HepG2 (cell line): ENCODE data around the gene BCAS4. TPM values are rescaled to one million over a fixed set of nuclear protein-coding genes. Genes with fewer than 3 reads are reported as not detected.

Experiments
- ATAC-seq: fragments of 200-7000 bp; cut with Tn5 transposase; 3 replicates; pipeline ENCODE4 v1.9.1; 2020; ENCODE audit warnings: mild to moderate bottlenecking, moderate library complexity
- BruUV-seq: library from RNA; stranded (reverse); fragments of 400-500 nt; replicated peaks from 2 replicates; lab custom pipeline; 2021; lab: Mats Ljungman, UMichigan
- CTCF ChIA-PET: fragments of 300-600 bp; formaldehyde crosslinking; extraction: SDS; loops from one replicate; lab custom pipeline; 2021; ENCODE audit warnings: low total read pairs, inconsistent platforms, low intra/inter-chr PET ratio; lab: Yijun Ruan, JAX
- POLR2A ChIA-PET: fragments of 350-600 bp; sonication (Branson Sonifier 250); formaldehyde crosslinking; loops from one replicate; lab custom pipeline; 2020; ENCODE audit warnings: antibody characterized with exemption, inconsistent platforms; lab: Yijun Ruan, JAX
- DNase-seq: peaks from one replicate; pipeline ENCODE4 v3.0.0-alpha.2; 2015; ENCODE audit warnings: low spot score
- FAIRE-seq: peaks from 3 replicates; lab custom pipeline; 2011; peaks lifted over from hg19 to GRCh38; lab: Jason Lieb, UNC
- H2AFZ ChIP-seq: one replicate; pipeline ENCODE4 v1.6.1; 2011; ENCODE audit warnings: low read length, inconsistent platforms
- H3K27ac ChIP-seq: fragments of 300-600 bp; 3 replicates; pipeline ENCODE4 v1.8.0; 2011; ENCODE audit warnings: mixed run types, mild to moderate bottlenecking, mixed read lengths, low read length, inconsistent platforms; ENCODE audit not compliant: insufficient read depth; ENCODE audit errors: extremely low read length
- H3K27me3 ChIP-seq, 2 experiments: fragments of 200-600 bp in 1 of 2; 2 replicates in 1 of 2; 3 replicates in 1 of 2; pipeline versions ENCODE4 v1.6.0 to v1.8.0; 2011; ENCODE audit warnings: low read length in 2 of 2, mild to moderate bottlenecking in 2 of 2, moderate library complexity in 2 of 2, inconsistent platforms in 1 of 2; ENCODE audit not compliant: insufficient read depth in 2 of 2, control insufficient read depth in 1 of 2
- H3K36me3 ChIP-seq, 2 experiments: fragments of 200-600 bp in 1 of 2; replicated peaks in 1 of 2; 2 replicates in 1 of 2; 3 replicates in 1 of 2; pipeline versions ENCODE4 v1.5.1 to v1.8.0; 2011; ENCODE audit warnings: low read length in 2 of 2, inconsistent platforms in 1 of 2; ENCODE audit not compliant: insufficient read depth in 2 of 2, control insufficient read depth in 1 of 2
- H3K4me1 ChIP-seq: 2 replicates; pipeline ENCODE4 v1.5.1; 2012; ENCODE audit warnings: low read length, inconsistent platforms; ENCODE audit not compliant: insufficient read depth
- H3K4me2 ChIP-seq: 2 replicates; pipeline ENCODE4 v1.6.0; 2011; ENCODE audit warnings: low read depth, low read length, inconsistent platforms
- H3K4me3 ChIP-seq, 3 experiments: fragments of 200-600 bp in 1 of 3; sonication (generic), shearing (Covaris generic) in 1 of 3; replicated peaks in 1 of 3; 2 replicates each; pipeline ENCODE4 v1.5.1; 2011 to 2016; ENCODE audit warnings: low read length in 3 of 3, inconsistent platforms in 2 of 3, low read depth in 2 of 3, mild to moderate bottlenecking in 2 of 3, control low read depth in 1 of 3, mixed read lengths in 1 of 3; ENCODE audit not compliant: insufficient read depth in 1 of 3
- H3K79me2 ChIP-seq: one replicate; pipeline ENCODE4 v1.6.1; 2011; ENCODE audit warnings: low read length, inconsistent platforms; ENCODE audit not compliant: insufficient read depth
- H3K9ac ChIP-seq: 2 replicates; pipeline ENCODE4 v1.6.0; 2011; ENCODE audit warnings: mild to moderate bottlenecking, low read depth, low read length, inconsistent platforms; ENCODE audit not compliant: insufficient read depth
- H3K9me3 ChIP-seq: 2 replicates; pipeline ENCODE4 v1.5.1; 2012; ENCODE audit warnings: mild to moderate bottlenecking, low read length
- H4K20me1 ChIP-seq: 2 replicates; pipeline ENCODE4 v1.6.0; 2011; ENCODE audit warnings: inconsistent platforms, mild to moderate bottlenecking, low read length, moderate library complexity; ENCODE audit not compliant: insufficient read depth
- GABPA ChIP-seq, 2 experiments: IDR thresholded peaks; 2 replicates each; pipeline ENCODE4 v1.6.1; 2011 to 2016; ENCODE audit warnings: low read depth in 2 of 2, low read length in 1 of 2, missing biosample characterization in 1 of 2, missing genetic modification characterization in 1 of 2
- HOXA9 ChIP-seq: sonication (generic); formaldehyde crosslinking; IDR thresholded peaks from 2 replicates; pipeline ENCODE4 v1.8.1; 2022; ENCODE audit warnings: missing genetic modification reagents, mild to moderate bottlenecking, moderate library complexity, borderline replicate concordance
- NFE2L2 ChIP-seq: fragments of 150-350 bp; IDR thresholded peaks from 2 replicates; pipeline ENCODE4 v1.6.1; 2014; ENCODE audit warnings: low read length
- REL ChIP-seq: sonication (generic); formaldehyde crosslinking; conservative IDR thresholded peaks from 2 replicates; pipeline ENCODE4 v1.8.0; 2022; ENCODE audit warnings: mild to moderate bottlenecking, missing genetic modification reagents, moderate library complexity
- RXRB ChIP-seq: IDR thresholded peaks from 2 replicates; pipeline ENCODE4 v1.6.1; 2016; ENCODE audit warnings: borderline replicate concordance, missing genetic modification reagents, missing compliant biosample characterization
- SRSF1 ChIP-seq: fragments of 200-400 bp; formaldehyde crosslinking; optimal IDR thresholded peaks from 2 replicates; pipeline ENCODE3; 2017; ENCODE audit warnings: mild to moderate bottlenecking, low read depth, low read length, moderate library complexity
- ZNF441 ChIP-seq: sonication (generic); formaldehyde crosslinking; IDR thresholded peaks from 2 replicates; pipeline ENCODE4 v1.7.0; 2021; ENCODE audit warnings: missing genetic modification reagents, borderline replicate concordance
- ZNF501 ChIP-seq: sonication (generic); formaldehyde crosslinking; IDR thresholded peaks from 2 replicates; pipeline ENCODE4 v1.5.1; 2020; ENCODE audit warnings: mild to moderate bottlenecking, moderate library complexity, missing genetic modification reagents
- ZNF615 ChIP-seq: sonication (generic); formaldehyde crosslinking; IDR thresholded peaks from 2 replicates; pipeline ENCODE4 v1.5.0; 2020; ENCODE audit warnings: mild to moderate bottlenecking, missing genetic modification reagents, borderline replicate concordance
- ZNF816 ChIP-seq: sonication (generic); formaldehyde crosslinking; IDR thresholded peaks from 2 replicates; pipeline ENCODE4 v1.8.0; 2022; ENCODE audit warnings: missing genetic modification reagents, mild to moderate bottlenecking, borderline replicate concordance
- WGBS: methylation state at CpG from one replicate; pipeline ENCODE4 v1.1.6; 2017; ENCODE audit warnings: low lambda C conversion rate; 5-methylcytosine and 5-hydroxymethylcytosine counted together
- in situ Hi-C: cut with HindIII; loops from 2 replicates; pipeline ENCODE4 v1.10.0; 2017; ENCODE audit warnings: low pct_unique_long_range_greater_than_20kb; ENCODE audit not compliant: extremely low pct_ligation_motif_present
- intact Hi-C: fragments of 100-400 bp; cut with micrococcal nuclease; formaldehyde crosslinking; loops from one replicate; pipeline ENCODE4 v1.10.0; 2022; ENCODE audit not compliant: unreplicated experiment
- polyA plus RNA-seq, 8 experiments: library from polyadenylated mRNA; depleted of rRNA in 3 of 8; stranded (reverse) in 7 of 8; unstranded in 1 of 8; fragments of >200 nt; fragmentation: Illumina TruSeq in 4 of 8; extraction: Trizol in 4 of 8; gene quantifications; 2 replicates each; pipeline versions ENCODE4 v1.2.1 to v1.2.3, GENCODE V29; 2011 to 2016; ENCODE audit warnings: low read depth in 4 of 8, missing spikeins in 1 of 8, mixed read lengths in 1 of 8; ENCODE audit not compliant: insufficient read depth in 1 of 8
- total RNA-seq, 5 experiments: library from RNA; depleted of rRNA; stranded (reverse); fragments of >200 nt; fragmentation: Illumina TruSeq; extraction: Trizol; gene quantifications; 2 replicates each; pipeline ENCODE4 v1.2.3, GENCODE V29; 2016; ENCODE audit warnings: low read depth in 1 of 5
- TF ChIP-seq, protein P1 (sequence below): sonication (generic); formaldehyde crosslinking; conservative IDR thresholded peaks from 2 replicates; pipeline ENCODE4 v1.4.0; 2020; ENCODE audit warnings: missing genetic modification reagents
- TF ChIP-seq, protein P2 (sequence below): sonication (generic); formaldehyde crosslinking; IDR thresholded peaks from 2 replicates; pipeline ENCODE4 v1.4.0; 2020; ENCODE audit warnings: missing genetic modification reagents
- TF ChIP-seq, protein P3 (sequence below): sonication (generic); formaldehyde crosslinking; IDR thresholded peaks from 2 replicates; pipeline ENCODE4 v1.8.1; 2023; ENCODE audit warnings: mild to moderate bottlenecking, inconsistent platforms, moderate library complexity, missing genetic modification reagents, borderline replicate concordance
- TF ChIP-seq, protein P4 (sequence below): sonication (generic); formaldehyde crosslinking; IDR thresholded peaks from 2 replicates; pipeline ENCODE4 v1.4.0; 2020; ENCODE audit warnings: missing genetic modification reagents
- TF ChIP-seq, protein P5 (sequence below): sonication (generic); formaldehyde crosslinking; IDR thresholded peaks from 2 replicates; pipeline ENCODE4 v1.4.0; 2020; ENCODE audit warnings: mild to moderate bottlenecking, low read depth, missing genetic modification reagents

The BCAS4 gene
- total and polyA plus RNA-seq, 2 of the 13 experiments (the other 11 are each of a cell fraction or from before 2014, with no cell fraction given), result 7.2 to 8.0 TPM

DNA sequence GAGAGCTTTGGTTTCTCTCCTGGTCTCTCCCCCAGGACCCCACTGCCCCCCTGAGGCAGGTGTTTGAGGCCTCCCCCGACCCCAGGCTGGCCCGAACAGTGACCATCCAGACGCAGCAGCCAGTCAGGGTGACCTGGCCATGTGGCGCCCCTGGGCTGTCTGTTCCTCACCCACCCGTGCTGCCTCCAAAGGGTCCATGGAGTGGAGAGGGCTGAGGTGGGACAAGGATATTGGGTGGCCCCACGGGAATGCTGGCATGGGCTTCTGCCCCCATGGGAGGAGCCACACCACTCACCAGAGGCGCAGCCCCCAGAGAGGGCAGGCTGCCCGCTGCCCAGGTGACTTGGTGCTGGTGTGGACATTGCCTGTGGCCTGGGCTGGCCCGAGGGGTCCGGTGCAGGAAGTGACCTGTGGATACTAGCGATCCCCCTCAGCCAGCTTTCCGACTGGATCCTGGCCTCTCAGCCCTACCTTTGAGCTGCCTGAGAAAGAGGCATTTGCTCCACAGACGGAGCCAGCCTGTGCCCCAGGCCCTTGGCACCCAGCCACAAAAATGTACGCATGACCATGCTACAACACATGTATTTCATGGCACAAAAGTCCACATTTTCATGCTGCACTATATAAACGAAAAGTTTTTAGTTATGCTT lies 50.8 kb downstream of the BCAS4 start (continued):
- TF ChIP-seq, protein P1, sequence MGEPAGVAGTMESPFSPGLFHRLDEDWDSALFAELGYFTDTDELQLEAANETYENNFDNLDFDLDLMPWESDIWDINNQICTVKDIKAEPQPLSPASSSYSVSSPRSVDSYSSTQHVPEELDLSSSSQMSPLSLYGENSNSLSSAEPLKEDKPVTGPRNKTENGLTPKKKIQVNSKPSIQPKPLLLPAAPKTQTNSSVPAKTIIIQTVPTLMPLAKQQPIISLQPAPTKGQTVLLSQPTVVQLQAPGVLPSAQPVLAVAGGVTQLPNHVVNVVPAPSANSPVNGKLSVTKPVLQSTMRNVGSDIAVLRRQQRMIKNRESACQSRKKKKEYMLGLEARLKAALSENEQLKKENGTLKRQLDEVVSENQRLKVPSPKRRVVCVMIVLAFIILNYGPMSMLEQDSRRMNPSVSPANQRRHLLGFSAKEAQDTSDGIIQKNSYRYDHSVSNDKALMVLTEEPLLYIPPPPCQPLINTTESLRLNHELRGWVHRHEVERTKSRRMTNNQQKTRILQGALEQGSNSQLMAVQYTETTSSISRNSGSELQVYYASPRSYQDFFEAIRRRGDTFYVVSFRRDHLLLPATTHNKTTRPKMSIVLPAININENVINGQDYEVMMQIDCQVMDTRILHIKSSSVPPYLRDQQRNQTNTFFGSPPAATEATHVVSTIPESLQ (CRISPR knock-in tag), result no peak
- no peak for TF ChIP-seq REL
- no peak for TF ChIP-seq ZNF441 (CRISPR knock-in tag)
- TF ChIP-seq ZNF816 (CRISPR knock-in tag), result no peak

DNA sequence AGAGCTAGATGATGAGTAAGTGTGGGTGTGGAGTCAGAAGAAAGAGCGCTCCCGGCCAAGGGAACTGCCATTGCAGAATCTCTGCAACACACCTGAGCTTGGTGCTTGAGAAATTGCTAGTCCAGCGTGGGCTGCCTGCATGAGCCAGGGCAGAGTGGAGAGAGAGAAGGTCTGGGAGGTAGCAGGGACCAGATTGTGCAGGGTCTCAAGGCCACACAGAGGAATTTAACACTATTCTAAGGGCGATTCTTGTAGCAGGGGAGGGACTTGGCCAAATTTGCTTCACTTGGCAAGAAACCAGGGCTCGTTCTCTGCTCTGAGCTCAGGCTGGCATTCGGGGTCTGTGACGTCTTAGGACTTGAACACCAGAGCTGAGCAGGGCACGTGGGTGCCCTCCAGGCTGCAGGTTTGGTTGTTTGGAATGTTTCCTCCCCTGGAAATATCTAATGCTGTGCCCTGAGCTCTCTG lies 53.5 kb downstream of the BCAS4 start:
- CTCF ChIA-PET, result no interaction called here
- H3K27ac ChIP-seq, result no peak overlapping the region
- H3K4me1 ChIP-seq, result peaks cover 39% of the 10 kb centered on the region
- POLR2A ChIA-PET, result interaction anchor here (0.7 to 1.3 kb wide), 2 partner anchors 30 to 47 kb away, joined by 3 to 4 read pairs; no protein-coding TSS in a partner anchor
- no peaks in the 10 kb centered on the region for H3K27me3 ChIP-seq
- H2AFZ ChIP-seq, result no peak overlapping the region
- peak overlapping the region in 2 of 3 experiments; percentile 2 to 21; a peak in 1 of 6 replicates for H3K4me3 ChIP-seq
- no peaks in the 10 kb centered on the region for H3K79me2 ChIP-seq
- H3K9ac ChIP-seq, result no peak overlapping the region
- DNase-seq (no peak), ATAC-seq (peak; percentile 50), FAIRE-seq (no peak)
- peak overlapping the region; percentile 53 for H3K4me2 ChIP-seq
- H3K36me3 ChIP-seq, result no peaks in the 10 kb centered on the region
- in situ Hi-C loops, result no loop called here
- intact Hi-C loops, result no loop called here
- H3K9me3 ChIP-seq, result no peaks in the 10 kb centered on the region
- no peaks in the 10 kb centered on the region for H4K20me1 ChIP-seq
- 29% methylated on average over 8 of the region's 8 CpGs for WGBS
- BruUV-seq, result no TSS peak
- TF ChIP-seq RXRB (CRISPR knock-in tag) (no peak), ZNF501 (CRISPR knock-in tag) (no peak), HOXA9 (CRISPR knock-in tag) (no peak), ZNF615 (CRISPR knock-in tag) (no peak), NFE2L2 (no peak), GABPA (IDR thresholded peaks at IDR 0.05; ENCODE audit: low read depth, low read length) (no peak), GABPA (CRISPR knock-in tag; IDR thresholded peaks at IDR 0.05; ENCODE audit: low read depth) (no peak), SRSF1 (no peak)
- TF ChIP-seq, protein P2, sequence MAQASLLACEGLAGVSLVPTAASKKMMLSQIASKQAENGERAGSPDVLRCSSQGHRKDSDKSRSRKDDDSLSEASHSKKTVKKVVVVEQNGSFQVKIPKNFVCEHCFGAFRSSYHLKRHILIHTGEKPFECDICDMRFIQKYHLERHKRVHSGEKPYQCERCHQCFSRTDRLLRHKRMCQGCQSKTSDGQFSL (CRISPR knock-in tag), result no peak
- TF ChIP-seq, protein P3, sequence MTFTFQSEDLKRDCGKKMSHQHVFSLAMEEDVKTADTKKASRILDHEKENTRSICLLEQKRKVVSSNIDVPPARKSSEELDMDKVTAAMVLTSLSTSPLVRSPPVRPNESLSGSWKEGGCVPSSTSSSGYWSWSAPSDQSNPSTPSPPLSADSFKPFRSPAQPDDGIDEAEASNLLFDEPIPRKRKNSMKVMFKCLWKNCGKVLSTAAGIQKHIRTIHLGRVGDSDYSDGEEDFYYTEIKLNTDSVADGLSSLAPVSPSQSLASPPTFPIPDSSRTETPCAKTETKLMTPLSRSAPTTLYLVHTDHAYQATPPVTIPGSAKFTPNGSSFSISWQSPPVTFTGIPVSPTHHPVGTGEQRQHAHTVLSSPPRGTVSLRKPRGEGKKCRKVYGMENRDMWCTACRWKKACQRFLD (CRISPR knock-in tag), result no peak
- TF ChIP-seq, protein P4, sequence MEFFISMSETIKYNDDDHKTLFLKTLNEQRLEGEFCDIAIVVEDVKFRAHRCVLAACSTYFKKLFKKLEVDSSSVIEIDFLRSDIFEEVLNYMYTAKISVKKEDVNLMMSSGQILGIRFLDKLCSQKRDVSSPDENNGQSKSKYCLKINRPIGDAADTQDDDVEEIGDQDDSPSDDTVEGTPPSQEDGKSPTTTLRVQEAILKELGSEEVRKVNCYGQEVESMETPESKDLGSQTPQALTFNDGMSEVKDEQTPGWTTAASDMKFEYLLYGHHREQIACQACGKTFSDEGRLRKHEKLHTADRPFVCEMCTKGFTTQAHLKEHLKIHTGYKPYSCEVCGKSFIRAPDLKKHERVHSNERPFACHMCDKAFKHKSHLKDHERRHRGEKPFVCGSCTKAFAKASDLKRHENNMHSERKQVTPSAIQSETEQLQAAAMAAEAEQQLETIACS, result no peak
- TF ChIP-seq, protein P5, sequence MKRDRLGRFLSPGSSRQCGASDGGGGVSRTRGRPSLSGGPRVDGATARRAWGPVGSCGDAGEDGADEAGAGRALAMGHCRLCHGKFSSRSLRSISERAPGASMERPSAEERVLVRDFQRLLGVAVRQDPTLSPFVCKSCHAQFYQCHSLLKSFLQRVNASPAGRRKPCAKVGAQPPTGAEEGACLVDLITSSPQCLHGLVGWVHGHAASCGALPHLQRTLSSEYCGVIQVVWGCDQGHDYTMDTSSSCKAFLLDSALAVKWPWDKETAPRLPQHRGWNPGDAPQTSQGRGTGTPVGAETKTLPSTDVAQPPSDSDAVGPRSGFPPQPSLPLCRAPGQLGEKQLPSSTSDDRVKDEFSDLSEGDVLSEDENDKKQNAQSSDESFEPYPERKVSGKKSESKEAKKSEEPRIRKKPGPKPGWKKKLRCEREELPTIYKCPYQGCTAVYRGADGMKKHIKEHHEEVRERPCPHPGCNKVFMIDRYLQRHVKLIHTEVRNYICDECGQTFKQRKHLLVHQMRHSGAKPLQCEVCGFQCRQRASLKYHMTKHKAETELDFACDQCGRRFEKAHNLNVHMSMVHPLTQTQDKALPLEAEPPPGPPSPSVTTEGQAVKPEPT (CRISPR knock-in tag), result no peak
